Measurements from ENCODE around the gene DPPA2. TPM values are rescaled to one million over a fixed set of nuclear protein-coding genes. Genes with fewer than 3 reads are reported as not detected.

Gene DPPA2
- total RNA-seq, 1 donor from 2014 or later = not detected

DNA sequence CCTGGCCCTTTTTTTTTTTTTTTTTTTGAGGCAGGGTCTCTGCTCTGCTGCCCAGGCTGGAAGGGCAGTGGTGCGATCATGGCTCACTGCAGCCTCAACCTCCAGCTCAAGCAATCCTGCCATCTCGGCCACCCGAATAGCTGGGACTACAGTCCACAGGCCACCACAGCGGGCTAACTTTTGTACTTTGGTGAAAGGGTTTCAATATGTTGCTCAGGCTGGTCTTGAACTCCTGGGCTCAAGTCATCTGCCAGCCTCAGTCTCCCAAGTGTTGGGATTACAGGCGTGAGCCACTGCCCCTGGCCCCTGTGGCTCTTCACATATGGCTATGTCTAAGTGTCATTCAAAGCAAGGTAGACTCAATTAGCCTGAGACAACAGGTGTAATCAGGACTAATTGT is 8.8 kb upstream of the DPPA2 start:
- no peak for DNase-seq (ENCODE audit: low read depth, low spot score)

DNA sequence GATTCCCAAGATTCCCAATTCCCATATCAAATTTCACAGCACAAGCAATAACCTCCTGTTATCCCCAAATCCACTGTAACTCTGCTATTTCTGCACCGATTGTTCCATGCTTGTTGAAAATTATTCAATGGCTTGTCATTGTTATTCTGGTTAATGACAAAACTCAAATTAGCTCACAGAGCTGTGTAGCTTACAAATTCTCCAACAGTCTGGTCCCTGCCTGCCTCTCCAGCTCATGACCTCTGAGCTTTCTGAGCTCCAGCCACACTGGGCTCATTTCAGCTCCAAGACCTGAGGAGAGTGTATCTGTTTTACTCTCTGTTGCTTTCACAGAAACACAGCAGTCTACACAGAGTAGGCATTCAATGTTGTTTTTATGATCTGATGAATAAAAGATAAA is 3.3 kb downstream of the DPPA2 start:
- DNase-seq (ENCODE audit: low read depth, low spot score) = no peak

DNA sequence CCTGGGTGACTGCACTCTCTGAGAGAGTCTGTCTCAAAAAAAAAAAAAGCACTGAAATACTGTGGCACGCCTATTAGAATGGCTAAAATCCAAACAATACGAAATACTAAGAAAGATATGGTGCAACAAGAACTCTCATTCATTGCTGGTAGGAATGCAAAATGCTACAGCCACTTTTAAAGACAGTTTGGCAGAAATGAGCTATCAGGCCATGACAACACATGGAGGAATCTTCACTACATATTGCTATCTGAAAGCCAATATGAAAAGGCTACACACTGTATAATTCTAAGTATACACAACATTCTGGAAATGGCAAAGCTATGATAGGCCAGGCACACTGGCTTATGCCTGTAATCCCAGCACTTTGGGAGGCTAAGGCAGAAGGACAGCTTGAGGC is 18.8 kb downstream of the DPPA2 start:
- DNase-seq (ENCODE audit: low read depth, low spot score) = no peak

DNA sequence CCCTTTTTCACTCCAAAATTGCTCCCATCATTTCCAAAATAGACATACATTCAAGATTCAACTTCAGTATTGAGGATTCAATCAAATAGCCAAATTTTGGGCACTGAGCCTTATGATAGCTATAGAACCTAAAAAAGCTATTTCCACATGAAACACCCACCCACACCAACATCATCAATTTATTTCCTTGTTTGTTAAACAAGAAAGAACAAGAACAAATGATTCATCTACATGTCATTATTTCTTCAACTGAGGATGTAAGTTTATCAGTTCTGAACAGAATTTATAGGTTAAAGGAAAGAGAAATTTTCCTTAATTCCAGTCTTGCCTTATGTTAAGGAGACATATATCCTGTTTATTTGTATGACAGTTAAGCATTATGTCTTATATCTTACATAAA is 32.2 kb downstream of the DPPA2 start:
- DNase-seq (ENCODE audit: low read depth, low spot score) = no peak

DNA sequence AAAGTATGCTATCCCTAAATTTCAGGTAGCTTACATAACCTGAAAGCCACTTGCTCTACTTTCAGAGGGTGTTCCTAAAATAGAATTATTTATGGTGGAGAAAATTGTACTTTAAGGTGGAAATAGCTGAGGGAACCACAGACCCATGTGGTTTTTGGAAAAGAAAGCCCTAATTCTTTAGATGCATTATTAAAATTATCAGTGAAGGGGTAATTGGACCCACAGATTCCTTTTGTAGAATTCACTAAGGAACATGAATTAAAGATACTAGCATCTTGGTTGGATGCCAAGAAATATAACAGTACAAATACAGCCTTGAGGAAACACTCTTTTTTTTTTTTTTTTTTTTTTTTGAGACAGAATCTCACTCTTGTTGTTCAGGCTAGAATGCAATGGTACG is 37.8 kb downstream of the DPPA2 start:
- no peak for DNase-seq (ENCODE audit: low read depth, low spot score)

DNA sequence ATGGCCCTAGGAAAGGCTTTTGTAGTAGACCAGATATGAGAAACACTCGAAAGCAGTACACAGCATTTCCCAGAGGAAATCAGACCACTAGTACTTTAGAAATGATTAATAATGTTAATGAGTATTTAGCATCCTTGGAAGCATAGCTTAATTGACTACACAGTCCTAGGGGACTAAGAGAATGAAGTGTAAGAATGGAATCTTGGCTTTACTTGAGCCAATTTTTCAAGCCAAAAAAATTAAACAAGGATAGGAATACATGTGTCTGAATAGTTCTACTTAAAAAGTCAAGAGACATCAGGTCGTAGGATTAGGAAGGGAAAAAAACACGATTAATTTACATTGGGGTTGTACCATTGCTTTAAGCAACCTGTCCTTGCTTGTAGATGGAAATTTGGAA is 38.2 kb downstream of the DPPA2 start:
- no peak for DNase-seq (ENCODE audit: low read depth, low spot score)

DNA sequence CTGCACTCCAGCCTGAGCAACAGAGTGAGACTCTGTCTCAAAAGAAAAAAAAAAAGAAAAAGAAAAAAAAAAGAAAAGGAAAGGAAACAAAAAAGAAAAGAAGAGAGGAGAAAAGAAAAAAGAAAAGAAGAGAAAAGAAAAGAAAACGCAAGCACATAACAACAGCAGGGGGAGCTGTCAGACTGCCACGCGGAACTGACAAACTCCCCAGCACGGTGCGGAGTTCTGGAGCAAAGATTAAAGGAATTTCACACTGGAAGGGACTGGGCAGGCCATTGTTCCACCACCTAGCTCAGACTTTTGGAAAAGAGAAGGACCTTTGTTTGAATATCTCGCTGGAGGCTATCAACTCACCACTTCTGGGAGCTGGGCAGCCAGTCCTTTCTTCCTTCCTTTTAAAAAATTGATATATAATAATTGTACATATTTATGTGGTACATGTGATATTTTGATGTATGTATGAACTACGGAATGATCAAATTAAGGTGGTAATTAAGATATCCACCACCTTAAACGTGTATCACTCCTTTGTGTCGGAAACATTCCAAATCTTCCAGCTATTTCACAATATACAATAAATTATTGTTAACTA is 40.5 kb downstream of the DPPA2 start:
- no peak for DNase-seq (ENCODE audit: low read depth, low spot score)

DNA sequence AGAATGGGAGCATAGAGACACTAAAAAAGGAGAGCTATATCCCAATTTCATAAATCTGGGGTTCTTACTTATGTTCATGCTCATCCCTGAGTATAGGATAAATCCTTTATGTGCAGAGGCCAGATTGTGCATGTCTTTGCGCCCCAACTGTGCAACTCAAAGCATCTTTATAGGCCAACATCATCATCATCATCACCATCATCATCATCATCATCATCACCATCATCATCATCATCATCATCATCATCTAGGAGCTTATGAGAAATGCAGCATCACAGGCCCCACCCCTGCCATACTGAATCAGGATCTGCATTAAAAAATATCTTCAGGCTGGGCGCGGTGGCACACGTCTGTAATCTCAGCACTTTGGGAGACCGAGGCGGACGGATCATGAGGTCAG is 45.5 kb downstream of the DPPA2 start:
- DNase-seq (ENCODE audit: low read depth, low spot score) = no peak

DNA sequence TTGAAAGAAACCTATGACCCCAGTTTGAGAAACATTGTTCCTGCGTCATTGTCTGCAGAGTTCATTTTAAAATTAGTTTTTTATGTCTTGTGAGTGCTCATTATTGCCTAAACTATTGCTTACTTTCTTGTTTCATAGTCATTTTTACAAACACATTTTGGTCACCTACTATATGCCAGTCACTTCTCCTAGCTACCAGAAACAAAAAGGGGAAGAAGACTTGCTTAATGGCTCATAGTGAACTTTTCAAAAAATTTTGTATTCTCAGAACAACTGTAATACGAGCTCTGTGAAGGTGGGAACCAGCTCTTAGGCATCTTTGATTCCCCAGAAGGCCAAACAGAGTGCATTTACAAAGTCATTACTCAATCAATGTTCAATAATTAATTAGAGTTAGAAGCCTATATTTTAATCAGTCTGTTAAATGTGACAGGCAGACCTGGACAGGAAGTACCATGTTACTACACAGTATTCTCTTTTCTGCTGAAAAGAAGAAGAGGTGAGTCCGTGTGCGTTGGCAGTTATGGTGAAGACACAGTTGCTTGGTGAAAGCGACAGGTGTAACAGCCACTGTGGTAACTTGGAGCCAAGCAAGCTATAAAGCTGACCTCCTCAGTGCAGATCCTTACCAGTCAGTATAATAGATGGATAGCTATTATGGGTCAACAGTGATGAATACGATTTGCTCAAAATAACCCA is 46.6 kb downstream of the DPPA2 start:
- DNase-seq (ENCODE audit: low read depth, low spot score) = no peak

DNA sequence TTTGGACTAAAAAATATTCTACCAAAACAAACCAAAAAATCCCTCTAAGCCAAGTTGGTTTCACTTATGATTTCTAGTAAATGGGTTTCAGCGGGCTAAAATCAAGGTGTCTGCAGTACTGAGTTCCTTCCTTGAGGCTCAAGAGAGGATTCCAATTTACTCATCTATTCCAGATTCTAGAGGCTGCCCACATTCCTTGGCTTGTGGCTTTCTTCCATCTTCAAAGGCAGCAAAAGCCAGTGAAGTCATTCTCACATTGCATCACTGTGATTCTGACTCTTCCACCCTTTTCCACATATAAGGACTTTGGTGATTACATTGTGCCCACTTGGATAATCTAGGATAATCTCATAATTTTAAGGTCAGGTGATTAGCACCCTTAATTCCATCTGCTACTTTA is 48.1 kb downstream of the DPPA2 start:
- DNase-seq (ENCODE audit: low read depth, low spot score) = no peak

DNA sequence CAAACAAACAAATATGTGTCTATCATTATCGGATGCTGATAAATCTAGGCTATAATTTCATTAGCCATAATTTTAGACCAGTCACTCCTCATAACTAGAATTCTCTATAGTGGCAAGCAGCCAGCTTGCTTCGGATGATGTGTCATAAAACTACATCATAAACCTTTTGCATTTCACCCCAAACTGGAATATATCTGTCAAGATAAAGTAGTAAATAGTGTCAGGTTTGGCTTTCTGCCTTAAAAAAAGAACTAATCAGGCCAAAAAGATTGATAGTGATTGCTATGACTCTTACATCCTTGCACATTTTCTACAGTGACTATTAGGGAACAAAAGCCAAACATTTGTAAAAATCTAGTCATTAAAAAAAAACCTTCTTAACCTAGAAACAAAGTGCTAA is 51.0 kb downstream of the DPPA2 start:
- no peak for DNase-seq (ENCODE audit: low read depth, low spot score)

DNA sequence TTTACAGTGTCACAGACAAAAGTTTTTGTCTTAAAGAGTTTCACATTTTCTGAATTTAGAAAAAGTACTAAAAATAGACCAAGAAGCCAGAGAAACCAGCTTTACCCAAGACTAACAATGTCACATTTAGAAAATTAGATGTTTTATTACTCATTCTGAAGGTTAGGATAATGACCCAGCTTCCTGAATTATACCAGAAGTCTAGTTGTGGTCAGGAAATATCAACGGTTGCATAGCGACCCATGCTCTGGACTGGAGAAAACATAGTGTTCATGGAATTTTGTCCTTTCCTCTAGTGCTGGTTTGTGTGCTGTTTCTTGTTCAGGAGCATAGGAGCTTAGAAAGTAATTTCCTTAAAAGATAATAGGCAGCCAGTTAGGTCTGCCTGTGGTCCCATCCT is 59.0 kb downstream of the DPPA2 start:
- DNase-seq (ENCODE audit: low read depth, low spot score) = peak; percentile 1

DNA sequence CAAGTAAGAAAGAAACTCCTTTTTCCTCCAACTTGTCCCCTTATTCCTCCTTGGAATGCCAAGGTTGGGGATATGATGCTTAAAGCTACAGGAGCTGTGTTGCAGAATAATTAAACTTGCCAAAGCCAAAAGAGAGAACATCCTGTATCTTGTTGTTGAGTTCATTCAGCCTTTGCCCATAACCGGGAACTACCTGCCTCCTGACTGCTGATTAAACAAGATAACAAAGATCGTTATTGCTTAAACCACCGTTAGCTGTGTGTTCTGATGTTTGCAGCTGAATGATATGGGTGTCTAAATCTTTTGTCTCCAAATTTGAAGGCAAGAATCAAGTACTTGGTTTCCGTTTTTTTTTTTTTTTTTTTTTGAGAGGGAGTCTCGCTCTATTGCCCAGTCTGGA is 61.5 kb downstream of the DPPA2 start:
- DNase-seq (ENCODE audit: low read depth, low spot score) = no peak

DNA sequence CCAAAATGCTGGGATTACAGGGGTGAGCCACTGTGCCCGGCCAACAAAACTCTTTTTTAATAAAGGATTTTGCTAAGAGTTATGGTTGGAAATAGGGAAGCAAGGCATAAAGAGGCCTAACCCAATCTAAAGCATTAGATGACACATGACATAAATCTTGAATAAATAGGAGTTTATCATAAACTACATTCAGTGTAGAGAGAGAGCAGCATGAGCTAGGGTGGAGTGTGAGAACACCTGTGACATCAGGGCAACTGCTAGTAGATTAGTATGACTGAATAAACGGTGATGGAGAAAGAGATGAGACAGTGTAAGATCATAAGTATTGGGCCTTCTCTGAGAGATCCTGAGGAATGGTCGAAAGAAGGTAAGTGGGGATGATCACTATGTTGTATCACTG is 63.7 kb downstream of the DPPA2 start:
- no peak for DNase-seq (ENCODE audit: low read depth, low spot score)

Other genes starting within 250 kb of the DPPA2 start
- not detected in 2 replicates for gene MORC1, start 198.4 kb downstream of the DPPA2 start, total RNA-seq
- gene C3orf85, start 179.8 kb downstream of the DPPA2 start, total RNA-seq = not detected in 2 replicates
- not detected in 2 replicates for gene DPPA4, start 21.0 kb upstream of the DPPA2 start, total RNA-seq